Activated naive CD4-positive, alpha-beta T cell treated with anti-CD3 and anti-CD28 coated beads, Interleukin-2, amount 50 U/mL, for 72 hours (primary cell): Measurements from ENCODE around the gene PRR5. TPM values are rescaled to one million over a fixed set of nuclear protein-coding genes. Genes with fewer than 3 reads are reported as not detected.

Experiments used
- ATAC-seq, 2 donors: fragments of 150-1000 bp; cut with Tn5 transposase; 2 replicates each; pipeline ENCODE4 v1.10.0; 2021; ENCODE audit warnings: mild to moderate bottlenecking in 2 of 2, moderate library complexity in 2 of 2
- DNase-seq, 2 donors: peaks; one replicate each; pipeline ENCODE4 v3.0.0; 2021 to 2022; ENCODE audit warnings: low spot score in 2 of 2
- H3K27ac Mint-ChIP-seq, 2 donors: one replicate each; pipeline ENCODE4 v1.8.0; 2022; ENCODE audit warnings: mild to moderate bottlenecking in 2 of 2, mixed read lengths in 2 of 2
- H3K36me3 Mint-ChIP-seq, 2 donors: one replicate each; pipeline ENCODE4 v1.8.0; 2022; ENCODE audit warnings: mixed read lengths in 2 of 2
- H3K9me3 Mint-ChIP-seq, 2 donors: one replicate each; pipeline ENCODE4 v1.8.0; 2022; ENCODE audit warnings: mixed read lengths in 2 of 2
- total RNA-seq, 2 donors: library from RNA; stranded (reverse); gene quantifications; one replicate each; pipeline ENCODE4 v1.2.3, GENCODE V29; 2022

The PRR5 gene
- total RNA-seq, 2 donors from 2014 or later, result 11.0 to 15.4 TPM

DNA sequence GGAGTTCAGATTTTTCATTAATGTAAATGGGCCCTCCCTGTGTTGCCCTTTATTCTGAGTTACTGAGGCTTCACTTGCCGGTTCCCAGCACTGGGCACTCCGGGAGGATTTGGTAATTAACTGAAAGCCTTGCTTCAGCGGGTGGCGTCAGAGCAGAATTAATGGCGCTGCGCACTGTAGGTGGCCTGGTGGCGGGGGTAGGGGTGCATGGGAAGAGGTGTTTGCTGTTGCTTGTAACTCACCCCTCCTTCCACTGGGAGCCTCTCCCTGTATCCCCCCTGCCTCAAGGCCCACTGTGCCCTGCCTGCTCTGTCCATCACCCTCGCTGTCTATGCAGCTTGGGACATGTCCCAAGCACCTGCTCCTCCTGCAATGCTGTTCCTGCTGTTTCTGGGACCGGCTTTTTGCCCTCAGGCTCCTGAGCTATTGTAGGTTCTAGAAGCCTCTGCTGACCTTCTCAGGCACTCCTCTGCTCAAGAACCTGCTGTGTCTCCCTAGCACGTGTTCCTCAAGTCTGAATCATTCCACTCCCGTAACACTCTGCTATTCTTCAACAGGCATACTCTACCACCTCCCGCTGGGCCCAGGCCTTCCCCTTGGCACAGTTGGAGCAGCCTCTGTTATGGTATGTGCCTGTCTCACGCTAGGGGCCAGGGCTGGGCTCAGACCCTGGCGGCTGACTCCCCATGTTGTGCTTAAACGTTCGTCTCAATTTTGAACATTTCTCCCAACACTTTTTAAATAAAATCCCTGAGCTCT, 74.8 kb downstream of the PRR5 start:
- H3K36me3 Mint-ChIP-seq, result peaks cover 7 to 9% of the 10 kb centered on the region in 2 donors
- DNase-seq, result no peak
- no peak for ATAC-seq
- H3K27ac Mint-ChIP-seq, result no peak overlapping the region
- peaks cover 0 to 10% of the 10 kb centered on the region in 2 donors for H3K9me3 Mint-ChIP-seq

- no peak for DNase-seq
- no peak overlapping the region for H3K27ac Mint-ChIP-seq
These were observed 75.4 kb downstream of the PRR5 start for GRCh38 chr22:44777364-44777755.

GRCh38 chr22:44780876-44781449, 79.0 kb downstream of the PRR5 start:
- Mint-ChIP-seq H3K9me3 (no peaks in the 10 kb centered on the region), H3K27ac (no peak overlapping the region), H3K36me3 (no peaks in the 10 kb centered on the region)
- ATAC-seq (no peak), DNase-seq (no peak)

More at GRCh38 chr22:44777364-44777755, 75.4 kb downstream of the PRR5 start:
- Mint-ChIP-seq H3K9me3 (peaks cover 0 to 10% of the 10 kb centered on the region in 2 donors), H3K36me3 (peaks cover 7 to 9% of the 10 kb centered on the region in 2 donors)
- ATAC-seq, result no peak

GRCh38 chr22:44782363-44782963, 80.5 kb downstream of the PRR5 start:
- ATAC-seq (no peak), DNase-seq (no peak)
- Mint-ChIP-seq H3K9me3 (no peaks in the 10 kb centered on the region), H3K27ac (no peak overlapping the region), H3K36me3 (no peaks in the 10 kb centered on the region)

GRCh38 chr22:44783091-44783490, 81.1 kb downstream of the PRR5 start:
- ATAC-seq, result no peak
- no peaks in the 10 kb centered on the region for H3K9me3 Mint-ChIP-seq

GRCh38 chr22:44783581-44783980, 81.6 kb downstream of the PRR5 start:
- no peak overlapping the region for H3K27ac Mint-ChIP-seq
- DNase-seq (no peak), ATAC-seq (no peak)
- H3K36me3 Mint-ChIP-seq, result no peaks in the 10 kb centered on the region
- H3K9me3 Mint-ChIP-seq, result no peaks in the 10 kb centered on the region

More at GRCh38 chr22:44783091-44783490, 81.1 kb downstream of the PRR5 start:
- Mint-ChIP-seq H3K36me3 (no peaks in the 10 kb centered on the region), H3K27ac (no peak overlapping the region)
- DNase-seq, result no peak

DNA sequence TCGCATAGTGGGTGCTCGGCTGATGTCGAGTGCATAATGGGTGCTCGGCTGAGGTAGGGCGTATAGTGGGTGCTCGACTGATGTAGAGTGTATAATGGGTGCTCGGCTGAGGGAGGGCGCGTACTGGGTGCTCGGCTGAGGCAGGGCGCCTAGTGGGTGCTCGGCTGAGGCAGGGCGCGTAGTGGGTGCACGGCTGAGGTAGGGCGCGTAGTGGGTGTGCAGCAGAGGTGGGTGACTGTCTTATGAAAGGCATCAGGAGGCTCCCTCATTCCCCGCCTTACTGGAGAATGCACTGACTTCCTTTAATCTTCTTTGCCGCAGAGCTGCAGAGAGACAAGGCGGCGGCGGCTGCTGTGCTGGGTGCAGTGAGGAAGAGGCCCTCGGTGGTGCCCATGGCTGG, 84.1 kb downstream of the PRR5 start:
- H3K9me3 Mint-ChIP-seq, result no peaks in the 10 kb centered on the region
- DNase-seq (no peak), ATAC-seq (no peak)
- H3K27ac Mint-ChIP-seq, result no peak overlapping the region
- no peaks in the 10 kb centered on the region for H3K36me3 Mint-ChIP-seq

- Mint-ChIP-seq H3K9me3 (no peaks in the 10 kb centered on the region), H3K36me3 (no peaks in the 10 kb centered on the region), H3K27ac (no peak overlapping the region)
- no peak for DNase-seq
- ATAC-seq, result no peak
These were observed 84.6 kb downstream of the PRR5 start for GRCh38 chr22:44786610-44787009.

Other genes with a start within 250 kb of the PRR5 start
- 1 to 10 TPM; 6.5 to 8.4 TPM for gene RTL6, start 204.0 kb upstream of the PRR5 start, total RNA-seq
- 1 to 10 TPM; 2.4 to 6.5 TPM for gene ARHGAP8, start 50.4 kb downstream of the PRR5 start, total RNA-seq